IMR-90 (cell line): Measurements from ENCODE around the gene AKAP17A. TPM values are rescaled to one million over a fixed set of nuclear protein-coding genes. Genes with fewer than 3 reads are reported as not detected.

Experiments used
- ATAC-seq: fragments of 200-7000 bp; cut with Tn5 transposase; 2 replicates; pipeline ENCODE4 v1.9.1; 2020; ENCODE audit warnings: low read depth, mild to moderate bottlenecking, moderate library complexity
- BruUV-seq: library from RNA; stranded (reverse); fragments of 400-500 nt; replicated peaks from 2 replicates; lab custom pipeline; 2021; lab: Mats Ljungman, UMichigan
- CTCF ChIA-PET: fragments of 300-600 bp; formaldehyde crosslinking; extraction: SDS; loops from one replicate; lab custom pipeline; 2021; ENCODE audit warnings: antibody characterized with exemption; lab: Yijun Ruan, JAX
- POLR2A ChIA-PET: fragments of 300-600 bp; sonication (Branson Sonifier 250); formaldehyde crosslinking; loops from one replicate; lab custom pipeline; 2022; ENCODE audit warnings: antibody characterized with exemption; ENCODE audit not compliant: unreplicated experiment; lab: Charles Lee
- DNase-seq: peaks from one replicate; pipeline ENCODE4 v3.0.0; 2013
- H2AFZ ChIP-seq: replicated peaks from 2 replicates; pipeline ENCODE3; 2013; ENCODE audit warnings: low read length, mild to moderate bottlenecking; ENCODE audit not compliant: poor library complexity
- H2AK5ac ChIP-seq: 2 replicates; pipeline ENCODE4 v1.6.1; 2013; ENCODE audit warnings: low read depth, low read length, inconsistent platforms
- H2AK9ac ChIP-seq: replicated peaks from 2 replicates; pipeline ENCODE3; 2013; ENCODE audit warnings: mild to moderate bottlenecking, low read depth, low read length, moderate library complexity; ENCODE audit not compliant: poor library complexity
- H2BK120ac ChIP-seq: 2 replicates; pipeline ENCODE4 v1.6.1; 2013; ENCODE audit warnings: low read depth, low read length, inconsistent platforms
- H2BK15ac ChIP-seq: 3 replicates; pipeline ENCODE4 v1.6.1; 2013; ENCODE audit warnings: low read depth, low read length, inconsistent platforms
- H2BK20ac ChIP-seq: 2 replicates; pipeline ENCODE4 v1.6.1; 2013; ENCODE audit warnings: low read depth, mild to moderate bottlenecking, inconsistent platforms, low read length, moderate library complexity
- H2BK5ac ChIP-seq: 2 replicates; pipeline ENCODE4 v1.6.1; 2013; ENCODE audit warnings: mild to moderate bottlenecking, low read depth, low read length, inconsistent platforms; ENCODE audit not compliant: poor library complexity, severe bottlenecking
- H3K14ac ChIP-seq: replicated peaks from 2 replicates; pipeline ENCODE4 v1.6.1; 2013; ENCODE audit warnings: low read depth, low read length, inconsistent platforms
- H3K18ac ChIP-seq: 2 replicates; pipeline ENCODE4 v1.6.1; 2013; ENCODE audit warnings: low read depth, low read length, control low read depth
- H3K23ac ChIP-seq: 2 replicates; pipeline ENCODE4 v1.6.1; 2013; ENCODE audit warnings: low read depth, low read length, inconsistent platforms
- H3K27ac ChIP-seq: 2 replicates; pipeline ENCODE4 v1.5.1; 2013; ENCODE audit warnings: mild to moderate bottlenecking, control low read depth, low read length; ENCODE audit not compliant: insufficient read depth
- H3K27me3 ChIP-seq: 2 replicates; pipeline ENCODE4 v1.6.1; 2013; ENCODE audit warnings: low read length; ENCODE audit not compliant: control insufficient read depth, insufficient read depth
- H3K36me3 ChIP-seq: 2 replicates; pipeline ENCODE4 v1.6.1; 2013; ENCODE audit warnings: low read length, mixed read lengths; ENCODE audit not compliant: control insufficient read depth, insufficient read depth
- H3K4ac ChIP-seq: 2 replicates; pipeline ENCODE4 v1.6.1; 2013; ENCODE audit warnings: low read depth, low read length, inconsistent platforms
- H3K4me1 ChIP-seq: 2 replicates; pipeline ENCODE4 v1.6.1; 2013; ENCODE audit warnings: low read length, mixed read lengths; ENCODE audit not compliant: control insufficient read depth, insufficient read depth
- H3K4me2 ChIP-seq: 2 replicates; pipeline ENCODE4 v1.6.1; 2013; ENCODE audit warnings: low read depth, mild to moderate bottlenecking, control low read depth, low read length, moderate library complexity
- H3K4me3 ChIP-seq: 2 replicates; pipeline ENCODE4 v1.5.1; 2013; ENCODE audit warnings: low read depth, mild to moderate bottlenecking, control low read depth, low read length, moderate library complexity; ENCODE audit not compliant: insufficient read depth
- H3K56ac ChIP-seq: 2 replicates; pipeline ENCODE4 v1.6.1; 2013; ENCODE audit warnings: low read length, inconsistent platforms; ENCODE audit not compliant: insufficient read depth; ENCODE audit errors: extremely low read depth
- H3K79me1 ChIP-seq, 2 experiments: 2 replicates each; pipeline ENCODE4 v1.6.1; 2013; ENCODE audit warnings: low read length in 2 of 2, inconsistent platforms in 1 of 2, low read depth in 1 of 2
- H3K9ac ChIP-seq: 2 replicates; pipeline ENCODE4 v1.6.1; 2013; ENCODE audit warnings: low read depth, low read length, control low read depth
- H3K9me1 ChIP-seq: 2 replicates; pipeline ENCODE4 v1.6.1; 2013; ENCODE audit warnings: low read length, inconsistent platforms; ENCODE audit not compliant: insufficient read depth
- H3K9me3 ChIP-seq: 2 replicates; pipeline ENCODE4 v1.6.1; 2013; ENCODE audit warnings: low read length; ENCODE audit not compliant: control insufficient read depth, insufficient read depth
- H4K20me1 ChIP-seq: 2 replicates; pipeline ENCODE4 v1.6.1; 2013; ENCODE audit warnings: low read length, inconsistent platforms; ENCODE audit not compliant: insufficient read depth
- H4K5ac ChIP-seq: 2 replicates; pipeline ENCODE4 v1.6.1; 2013; ENCODE audit warnings: mild to moderate bottlenecking, low read depth, low read length, control low read depth
- H4K8ac ChIP-seq, 2 experiments: 2 replicates each; pipeline ENCODE4 v1.6.1; 2013; ENCODE audit warnings: low read depth in 2 of 2, low read length in 2 of 2, control low read depth in 1 of 2, inconsistent platforms in 1 of 2
- H4K91ac ChIP-seq: 2 replicates; pipeline ENCODE4 v1.6.1; 2013; ENCODE audit warnings: low read depth, low read length, inconsistent platforms; ENCODE audit not compliant: insufficient read depth
- CHD1 ChIP-seq: IDR thresholded peaks from 2 replicates; pipeline ENCODE4 v1.6.1; 2012; ENCODE audit warnings: low read depth, low read length, improper control_type of control experiment
- POLR2A ChIP-seq: IDR thresholded peaks from 2 replicates; pipeline ENCODE4 v1.6.1; 2012; ENCODE audit warnings: mild to moderate bottlenecking, low read depth, low read length
- WGBS, 2 experiments: methylation state at CpG; one replicate each; pipeline versions ENCODE4 v1.1.5 to v1.1.7; 2013; ENCODE audit warnings: missing lambda C conversion rate in 2 of 2; ENCODE audit not compliant: insufficient read length in 1 of 2; ENCODE audit errors: extremely low coverage in 2 of 2; 5-methylcytosine and 5-hydroxymethylcytosine counted together
- dilution Hi-C: fragments of 300-500 bp; cut with HindIII; formaldehyde crosslinking; loops from one replicate; pipeline ENCODE4 v1.14.3; 2018; ENCODE audit warnings: low sequenced_read_pairs; ENCODE audit not compliant: unreplicated experiment
- in situ Hi-C: fragments of 300-500 bp; cut with MboI; formaldehyde crosslinking; loops from 3 replicates; pipeline ENCODE4 v1.14.3; 2019; ENCODE audit warnings: low sequenced_read_pairs, inconsistent platforms, mixed read lengths
- intact Hi-C: fragments of 100-400 bp; cut with micrococcal nuclease; formaldehyde crosslinking; loops from 2 replicates; pipeline ENCODE4 v1.10.0; 2022
- polyA plus RNA-seq, 3 experiments: library from polyadenylated mRNA; depleted of rRNA; stranded (reverse); fragments of >200 nt; gene quantifications; 2 replicates each; pipeline ENCODE4 v1.2.3, GENCODE V29; 2012; ENCODE audit warnings: low replicate concordance in 1 of 3
- total RNA-seq: library from RNA; depleted of rRNA; stranded (reverse); fragments of >200 nt; gene quantifications from 2 replicates; pipeline ENCODE4 v1.2.3, GENCODE V29; 2012
- TF ChIP-seq, protein P1 (sequence below): conservative IDR thresholded peaks from 2 replicates; pipeline ENCODE4 v1.5.1; 2012; ENCODE audit warnings: mild to moderate bottlenecking, low read depth, low read length, improper control_type of control experiment

AKAP17A gene
- total and polyA plus RNA-seq, 2 of the 4 experiments (the other 2 are of a cell fraction) = 9.0 to 23.7 TPM

DNA sequence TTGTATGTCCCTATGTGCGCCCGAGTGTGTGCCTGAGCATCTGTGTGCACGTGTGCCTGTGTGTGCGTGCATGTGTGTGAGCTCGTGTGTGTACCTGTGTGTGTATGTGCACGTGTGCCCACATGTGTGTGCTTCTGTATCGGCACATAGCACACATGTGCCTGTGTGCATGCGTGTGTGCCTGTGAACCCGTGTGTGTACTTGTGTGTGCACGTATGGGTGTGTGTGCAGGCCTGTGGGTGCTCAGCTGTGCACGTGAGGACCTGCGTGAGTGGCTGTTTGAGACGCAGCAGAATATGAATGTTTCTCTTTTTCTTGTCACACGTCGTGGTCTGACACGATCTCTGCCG is 4.3 kb downstream of the AKAP17A start:
- H3K14ac ChIP-seq = no peak overlapping the region
- no peak overlapping the region for H4K5ac ChIP-seq
- intact Hi-C loops (no loop called here), in situ Hi-C loops (loop anchor here (25.0 kb wide), 1 partner anchor 133 kb away; the partner anchor contains the start of gene ASMTL), dilution Hi-C loops (no loop called here)
- POLR2A ChIA-PET = no interaction called here
- H3K4me3 ChIP-seq = no peak overlapping the region
- DNase-seq (no peak), ATAC-seq (no peak)
- no peak overlapping the region for H3K9ac ChIP-seq
- no peak overlapping the region for H3K4ac ChIP-seq
- no peak overlapping the region for H2BK5ac ChIP-seq
- TF ChIP-seq CHD1 (no peak), POLR2A (no peak)
- TF ChIP-seq, protein P1, sequence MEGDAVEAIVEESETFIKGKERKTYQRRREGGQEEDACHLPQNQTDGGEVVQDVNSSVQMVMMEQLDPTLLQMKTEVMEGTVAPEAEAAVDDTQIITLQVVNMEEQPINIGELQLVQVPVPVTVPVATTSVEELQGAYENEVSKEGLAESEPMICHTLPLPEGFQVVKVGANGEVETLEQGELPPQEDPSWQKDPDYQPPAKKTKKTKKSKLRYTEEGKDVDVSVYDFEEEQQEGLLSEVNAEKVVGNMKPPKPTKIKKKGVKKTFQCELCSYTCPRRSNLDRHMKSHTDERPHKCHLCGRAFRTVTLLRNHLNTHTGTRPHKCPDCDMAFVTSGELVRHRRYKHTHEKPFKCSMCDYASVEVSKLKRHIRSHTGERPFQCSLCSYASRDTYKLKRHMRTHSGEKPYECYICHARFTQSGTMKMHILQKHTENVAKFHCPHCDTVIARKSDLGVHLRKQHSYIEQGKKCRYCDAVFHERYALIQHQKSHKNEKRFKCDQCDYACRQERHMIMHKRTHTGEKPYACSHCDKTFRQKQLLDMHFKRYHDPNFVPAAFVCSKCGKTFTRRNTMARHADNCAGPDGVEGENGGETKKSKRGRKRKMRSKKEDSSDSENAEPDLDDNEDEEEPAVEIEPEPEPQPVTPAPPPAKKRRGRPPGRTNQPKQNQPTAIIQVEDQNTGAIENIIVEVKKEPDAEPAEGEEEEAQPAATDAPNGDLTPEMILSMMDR = no peak
- no peak overlapping the region for H2AK9ac ChIP-seq
- peaks cover 67% of the 10 kb centered on the region for H3K36me3 ChIP-seq
- H3K23ac ChIP-seq = no peak overlapping the region
- no peak overlapping the region for H3K4me2 ChIP-seq
- CTCF ChIA-PET = no interaction called here
- H2AFZ ChIP-seq = no peak overlapping the region
- no peak overlapping the region for H2AK5ac ChIP-seq
- BruUV-seq = no TSS peak
- no peak overlapping the region for H4K8ac ChIP-seq
- H3K27me3 ChIP-seq = no peaks in the 10 kb centered on the region
- no peak overlapping the region for H3K56ac ChIP-seq
- H3K27ac ChIP-seq = no peak overlapping the region
- no peak overlapping the region for H4K91ac ChIP-seq
- peaks cover 57% of the 10 kb centered on the region for H4K20me1 ChIP-seq
- peaks cover 7 to 29% of the 10 kb centered on the region in 2 experiments for H3K79me1 ChIP-seq
- H2BK120ac ChIP-seq = no peak overlapping the region
- no peak overlapping the region for H2BK20ac ChIP-seq
- no peak overlapping the region for H3K18ac ChIP-seq
- H2BK15ac ChIP-seq = no peak overlapping the region
- no peaks in the 10 kb centered on the region for H3K9me3 ChIP-seq
- 98% methylated on average over 11 of the region's 17 CpGs; no CpG with 5 or more reads in 1 of the 2 experiments for WGBS, 2 experiments
- no peaks in the 10 kb centered on the region; the same call in 1 of the 2 replicates for H3K9me1 ChIP-seq
- H3K4me1 ChIP-seq = peaks cover 3% of the 10 kb centered on the region; the same call in 1 of the 2 replicates
